ENCODE results near the gene CDC42BPA. TPM values are rescaled to one million over a fixed set of nuclear protein-coding genes. Genes with fewer than 3 reads are reported as not detected.

Gene CDC42BPA
- total and polyA plus RNA-seq, 12 donors = 7.4 to 73.8 (median 37.2) TPM

DNA sequence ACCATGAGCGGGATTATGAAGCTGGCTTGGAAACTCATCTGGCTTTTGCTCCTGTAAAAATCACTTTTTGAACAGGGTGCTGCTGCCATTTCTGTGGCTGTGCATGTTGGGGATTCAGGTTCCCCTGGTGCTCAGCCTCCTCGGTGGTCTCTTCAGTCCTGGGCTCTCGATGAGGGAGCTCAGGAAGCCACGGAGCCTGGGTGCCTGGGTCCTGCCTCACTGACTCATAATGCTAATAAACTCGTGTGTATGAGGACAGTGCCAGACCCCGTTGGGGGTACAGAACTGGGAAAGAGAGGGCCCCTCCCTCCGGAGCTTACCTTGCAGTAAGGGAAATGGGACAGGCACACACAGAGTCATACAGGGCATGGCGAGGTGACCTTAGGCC is 372.4 kb downstream of the CDC42BPA start:
- H3K27me3 ChIP-seq = no peaks in the 10 kb centered on the region
- no peaks in the 10 kb centered on the region for H3K9me3 ChIP-seq (replicated peaks in 1 of 3)
- DNase-seq = peak in 2 of 7 donors; percentile 18 to 28
- intact Hi-C loops (cut with DNase I) = no loop called here
- H3K27ac ChIP-seq = peak overlapping the region; percentile 15 to 84 (median 81)
- 66 to 78% (median 69%) methylated on average over 6 to 8 of the region's 8 CpGs for WGBS, 4 donors
- peaks cover 48 to 72% of the 10 kb centered on the region in 2 donors for H3K4me1 ChIP-seq (replicated peaks in 1 of 2)
- TF ChIP-seq CTCF (IDR thresholded peaks at IDR 0.05) (no peak), POLR2A (IDR thresholded peaks at IDR 0.05) (no peak)
- H3K4me3 ChIP-seq = peak overlapping the region in 1 of 4 donors; percentile 43
- peaks cover 0 to 4% of the 10 kb centered on the region in 2 donors for H3K36me3 ChIP-seq (replicated peaks in 1 of 2)

DNA sequence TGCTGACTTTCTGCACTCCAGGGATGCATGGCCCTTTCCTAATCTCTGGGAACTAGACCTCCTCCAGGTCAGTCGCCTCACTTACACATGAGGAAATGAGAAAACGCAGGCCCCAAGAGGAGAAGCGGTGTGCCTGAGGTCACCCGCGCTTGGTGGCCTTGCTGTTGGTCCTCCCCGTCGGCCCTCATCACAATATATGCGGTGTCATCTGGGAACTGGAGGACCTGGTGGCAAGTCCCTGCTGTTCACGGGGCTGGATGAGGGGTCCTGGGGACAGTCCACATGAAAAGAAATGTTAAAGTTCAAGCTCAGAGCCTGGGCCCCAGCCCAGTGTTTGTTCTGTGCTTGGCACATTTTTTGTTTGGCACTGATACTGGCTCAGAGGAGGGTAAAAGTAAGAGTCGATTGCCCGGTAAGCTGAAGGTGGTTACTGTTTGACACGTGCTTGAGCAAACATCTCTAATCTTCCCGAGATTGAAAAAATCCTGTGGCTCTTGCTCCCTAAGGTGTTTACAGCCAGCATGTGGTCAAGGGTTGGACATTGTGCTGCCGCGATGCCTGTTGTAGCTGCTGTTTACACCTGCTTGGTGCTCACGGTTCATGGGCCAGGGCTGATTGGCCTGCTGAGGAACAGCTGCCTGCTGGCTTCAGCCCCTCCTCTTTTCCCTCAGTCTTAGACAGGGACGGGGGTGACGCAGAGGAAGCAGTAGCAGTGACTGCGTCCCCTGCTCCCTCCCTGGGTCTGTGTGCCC is 373.0 kb downstream of the CDC42BPA start:
- Histone ChIP-seq H3K9me3 (replicated peaks in 1 of 3) (no peaks in the 10 kb centered on the region), H3K36me3 (replicated peaks in 1 of 2) (peaks cover 0 to 4% of the 10 kb centered on the region in 2 donors), H3K27ac (peak overlapping the region; percentile 15 to 84 (median 81)), H3K4me1 (replicated peaks in 1 of 2) (peaks cover 49 to 68% of the 10 kb centered on the region in 2 donors), H3K27me3 (no peaks in the 10 kb centered on the region), H3K4me3 (peak overlapping the region in 1 of 4 donors; percentile 43)
- peak; percentile 31 to 80 (median 63) for DNase-seq
- TF ChIP-seq POLR2A (IDR thresholded peaks at IDR 0.05) (no peak), CTCF (IDR thresholded peaks at IDR 0.05) (no peak)
- intact Hi-C loops (cut with DNase I) = no loop called here
- 30 to 47% (median 40%) methylated on average over 6 to 19 of the region's 19 CpGs for WGBS, 4 donors

- TF ChIP-seq CTCF (IDR thresholded peaks at IDR 0.05) (no peak), POLR2A (IDR thresholded peaks at IDR 0.05) (no peak)
- intact Hi-C loops (cut with DNase I) = no loop called here
- DNase-seq = peak in 2 of 7 donors; percentile 19 to 22
- Histone ChIP-seq H3K27me3 (no peaks in the 10 kb centered on the region), H3K9me3 (replicated peaks in 1 of 3) (no peaks in the 10 kb centered on the region), H3K4me3 (peak overlapping the region in 2 of 4 donors; percentile 67 to 87), H3K4me1 (replicated peaks in 1 of 2) (peaks cover 49 to 67% of the 10 kb centered on the region in 2 donors), H3K27ac (peak overlapping the region; percentile 35 to 84 (median 81)), H3K36me3 (replicated peaks in 1 of 2) (no peaks in the 10 kb centered on the region)
- WGBS, 4 donors = 58 to 85% (median 70%) methylated on average over 2 of the region's 2 CpGs
Measured at GRCh38 chr1:226943927-226944326, 374.4 kb downstream of the CDC42BPA start.

- no peaks in the 10 kb centered on the region for H3K9me3 ChIP-seq (replicated peaks in 1 of 3)
- H3K27me3 ChIP-seq = no peaks in the 10 kb centered on the region
- no peaks in the 10 kb centered on the region for H3K36me3 ChIP-seq (replicated peaks in 1 of 2)
- H3K27ac ChIP-seq = peak overlapping the region; percentile 24 to 84 (median 81)
- peak overlapping the region in 2 of 4 donors; percentile 67 to 87 for H3K4me3 ChIP-seq
- TF ChIP-seq POLR2A (IDR thresholded peaks at IDR 0.05) = no peak
- TF ChIP-seq CTCF (IDR thresholded peaks at IDR 0.05) = no peak
- DNase-seq = peak in 3 of 7 donors; percentile 19 to 43 (median 20)
- WGBS, 4 donors = 43 to 52% (median 46%) methylated on average over 5 of the region's 5 CpGs
- intact Hi-C loops (cut with DNase I) = no loop called here
- peaks cover 56 to 74% of the 10 kb centered on the region in 2 donors for H3K4me1 ChIP-seq (replicated peaks in 1 of 2)
Measured at GRCh38 chr1:226943156-226943555, 375.1 kb downstream of the CDC42BPA start.
